BE2C (cell line): ENCODE results near the gene SIL1.

Experiments
- DNase-seq: peaks from one replicate; pipeline ENCODE4 v3.0.0-alpha.2; 2020
- H3K27me3 ChIP-seq: fragments of 250-450 bp; sonication (Bioruptor Pico); 2 replicates; pipeline ENCODE4 v1.5.1; 2020; ENCODE audit warnings: mild to moderate bottlenecking
- H3K36me3 ChIP-seq: fragments of 250-450 bp; sonication (Bioruptor Pico); 2 replicates; pipeline ENCODE4 v1.5.1; 2020; ENCODE audit warnings: mild to moderate bottlenecking
- H3K4me1 ChIP-seq: fragments of 250-450 bp; sonication (Bioruptor Pico); 2 replicates; pipeline ENCODE4 v1.5.1; 2020
- H3K4me3 ChIP-seq: 2 replicates; pipeline ENCODE4 v1.5.1; 2011; ENCODE audit warnings: low read depth, low read length
- H3K9me3 ChIP-seq: fragments of 250-450 bp; sonication (Bioruptor Pico); 2 replicates; pipeline ENCODE4 v1.5.1; 2020
- TF ChIP-seq, protein P1 (sequence below): IDR thresholded peaks from 2 replicates; pipeline ENCODE4 v1.5.1; 2012; ENCODE audit warnings: mild to moderate bottlenecking, low read depth, low read length

Gene SIL1

DNA sequence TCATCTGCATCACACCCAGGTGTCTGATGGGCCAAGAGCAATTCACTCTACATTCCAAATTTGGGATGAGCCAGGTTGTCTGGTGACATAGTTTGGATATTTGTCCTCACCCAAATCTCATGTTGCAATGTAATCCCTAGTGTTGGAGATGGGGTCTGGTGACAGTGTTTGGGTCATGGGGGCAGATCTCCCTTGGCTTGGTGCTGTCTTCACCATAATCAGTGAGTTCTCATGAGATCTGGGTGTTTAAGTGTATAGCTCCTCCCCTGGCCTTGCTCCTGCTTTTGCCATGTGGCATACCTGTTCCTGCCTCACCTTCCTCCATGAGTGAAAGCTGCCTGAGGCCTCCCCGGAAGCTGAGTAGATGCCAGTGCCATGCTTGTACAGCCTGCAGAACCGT lies 7.4 kb upstream of the SIL1 start:
- H3K4me1 ChIP-seq = no peaks in the 10 kb centered on the region
- no peak for DNase-seq
- TF ChIP-seq, protein P1, sequence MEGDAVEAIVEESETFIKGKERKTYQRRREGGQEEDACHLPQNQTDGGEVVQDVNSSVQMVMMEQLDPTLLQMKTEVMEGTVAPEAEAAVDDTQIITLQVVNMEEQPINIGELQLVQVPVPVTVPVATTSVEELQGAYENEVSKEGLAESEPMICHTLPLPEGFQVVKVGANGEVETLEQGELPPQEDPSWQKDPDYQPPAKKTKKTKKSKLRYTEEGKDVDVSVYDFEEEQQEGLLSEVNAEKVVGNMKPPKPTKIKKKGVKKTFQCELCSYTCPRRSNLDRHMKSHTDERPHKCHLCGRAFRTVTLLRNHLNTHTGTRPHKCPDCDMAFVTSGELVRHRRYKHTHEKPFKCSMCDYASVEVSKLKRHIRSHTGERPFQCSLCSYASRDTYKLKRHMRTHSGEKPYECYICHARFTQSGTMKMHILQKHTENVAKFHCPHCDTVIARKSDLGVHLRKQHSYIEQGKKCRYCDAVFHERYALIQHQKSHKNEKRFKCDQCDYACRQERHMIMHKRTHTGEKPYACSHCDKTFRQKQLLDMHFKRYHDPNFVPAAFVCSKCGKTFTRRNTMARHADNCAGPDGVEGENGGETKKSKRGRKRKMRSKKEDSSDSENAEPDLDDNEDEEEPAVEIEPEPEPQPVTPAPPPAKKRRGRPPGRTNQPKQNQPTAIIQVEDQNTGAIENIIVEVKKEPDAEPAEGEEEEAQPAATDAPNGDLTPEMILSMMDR = no peak
- no peaks in the 10 kb centered on the region for H3K36me3 ChIP-seq
- no peaks in the 10 kb centered on the region for H3K27me3 ChIP-seq
- no peaks in the 10 kb centered on the region for H3K9me3 ChIP-seq
- no peak overlapping the region for H3K4me3 ChIP-seq

DNA sequence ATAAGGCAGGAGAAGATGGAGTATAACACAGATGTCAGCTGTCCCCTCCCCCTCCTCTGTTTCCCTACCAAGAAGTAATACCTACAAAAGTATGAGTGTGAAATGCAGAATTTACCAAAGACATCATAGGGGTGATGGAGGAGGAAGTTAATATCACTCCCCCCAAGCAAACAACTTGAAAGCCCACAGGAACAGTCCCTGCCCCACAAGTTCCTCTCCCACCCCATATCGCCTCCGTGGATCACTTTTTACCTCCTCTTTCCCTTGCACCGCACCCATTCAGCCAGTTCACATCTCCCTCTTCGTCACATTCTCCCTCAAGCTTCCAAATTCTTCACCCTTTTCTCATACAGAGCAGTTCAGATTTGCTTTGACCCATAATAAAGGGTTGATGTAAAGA lies 7.0 kb upstream of the SIL1 start:
- TF ChIP-seq, protein P1 = no peak
- no peak for DNase-seq
- H3K9me3 ChIP-seq = no peaks in the 10 kb centered on the region
- H3K27me3 ChIP-seq = no peaks in the 10 kb centered on the region
- H3K4me3 ChIP-seq = no peak overlapping the region
- no peaks in the 10 kb centered on the region for H3K4me1 ChIP-seq
- no peaks in the 10 kb centered on the region for H3K36me3 ChIP-seq

DNA sequence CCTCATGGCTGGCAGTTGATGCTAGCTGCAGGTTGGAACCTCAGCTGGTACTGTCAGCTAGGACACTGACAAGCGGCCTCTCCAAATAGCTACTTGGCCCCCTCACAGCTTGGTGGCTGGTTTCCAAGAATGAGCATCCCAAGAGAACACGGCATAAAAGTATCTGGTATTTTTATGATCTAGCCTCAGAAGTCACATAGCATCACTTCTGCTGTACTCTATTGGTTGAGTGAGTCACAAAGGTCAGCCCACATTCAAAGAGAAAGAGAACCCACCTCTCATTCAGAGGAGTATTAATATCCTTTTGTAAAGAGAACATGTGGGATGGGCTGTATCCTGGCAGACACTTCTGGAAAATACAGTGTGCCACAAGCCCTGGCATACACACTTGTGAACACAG lies 6.0 kb upstream of the SIL1 start:
- Histone ChIP-seq H3K4me1 (no peaks in the 10 kb centered on the region), H3K9me3 (no peaks in the 10 kb centered on the region), H3K4me3 (no peak overlapping the region), H3K27me3 (no peaks in the 10 kb centered on the region), H3K36me3 (no peaks in the 10 kb centered on the region)
- no peak for DNase-seq
- TF ChIP-seq, protein P1 = no peak

DNA sequence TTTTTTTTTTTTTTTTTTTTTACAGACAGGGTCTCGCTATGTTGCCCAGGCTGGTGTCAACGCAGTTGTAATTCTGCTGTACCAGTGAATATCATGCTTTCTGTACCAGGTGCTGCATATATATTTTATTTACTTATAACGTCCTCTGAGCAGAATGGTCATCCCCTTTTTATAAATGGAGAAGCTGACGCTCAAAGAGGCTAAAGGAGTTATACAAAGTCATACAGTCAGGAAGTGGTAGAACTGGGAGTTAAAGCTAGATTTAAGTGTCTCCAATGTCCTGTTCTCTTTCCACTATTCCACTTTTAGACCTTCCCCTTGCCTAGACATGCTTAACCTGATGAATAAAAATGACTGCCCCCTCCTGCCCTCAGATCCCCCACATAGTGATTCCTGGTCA lies 1.2 kb upstream of the SIL1 start:
- no peak overlapping the region for H3K4me3 ChIP-seq
- H3K27me3 ChIP-seq = no peaks in the 10 kb centered on the region
- TF ChIP-seq, protein P1 = no peak
- H3K9me3 ChIP-seq = no peaks in the 10 kb centered on the region
- DNase-seq = no peak
- no peaks in the 10 kb centered on the region for H3K36me3 ChIP-seq
- peaks cover 4% of the 10 kb centered on the region; the same call in 1 of the 2 replicates for H3K4me1 ChIP-seq

GRCh38 chr5:139196296-139196956 lies 1.7 kb downstream of the SIL1 start:
- no peaks in the 10 kb centered on the region for H3K27me3 ChIP-seq
- TF ChIP-seq, protein P1 = no peak
- no peak overlapping the region for H3K4me3 ChIP-seq
- no peak for DNase-seq
- H3K9me3 ChIP-seq = no peaks in the 10 kb centered on the region
- peaks cover 4% of the 10 kb centered on the region; the same call in 1 of the 2 replicates for H3K4me1 ChIP-seq
- H3K36me3 ChIP-seq = no peaks in the 10 kb centered on the region

DNA sequence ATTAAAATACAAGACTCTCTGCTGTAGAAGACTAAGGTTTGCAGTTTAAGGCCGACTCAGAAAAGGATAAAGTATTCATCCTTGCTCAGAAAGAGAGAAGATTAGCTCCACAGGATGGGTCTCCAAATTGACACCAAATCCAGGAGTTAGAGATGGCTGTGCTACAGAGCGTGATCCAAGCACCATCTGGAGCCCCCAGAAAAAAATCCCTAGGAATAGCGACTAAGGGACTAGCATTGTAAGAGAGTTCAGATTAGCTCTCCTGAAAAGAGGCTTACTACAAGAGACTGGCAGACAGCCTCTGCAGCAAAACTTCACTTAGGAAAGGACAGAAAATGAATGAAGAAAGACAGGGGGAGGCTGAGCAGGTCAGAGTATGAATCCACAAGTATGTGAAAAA lies 3.7 kb downstream of the SIL1 start:
- Histone ChIP-seq H3K4me1 (peaks cover 4% of the 10 kb centered on the region; the same call in 1 of the 2 replicates), H3K4me3 (no peak overlapping the region), H3K36me3 (no peaks in the 10 kb centered on the region), H3K9me3 (no peaks in the 10 kb centered on the region), H3K27me3 (no peaks in the 10 kb centered on the region)
- DNase-seq = no peak
- TF ChIP-seq, protein P1 = no peak
